GM12873 (cell line): ENCODE results near the gene ZNF618.

Experiments used
- CTCF ChIP-seq: IDR thresholded peaks from 2 replicates; pipeline ENCODE4 v1.5.1; 2012; ENCODE audit warnings: low read depth, mild to moderate bottlenecking, moderate library complexity, low read length, control low read depth; ENCODE audit not compliant: insufficient read depth; ENCODE audit errors: missing control alignments

ZNF618 gene

GRCh38 chr9:113984639-113985380 is 108.7 kb downstream of the ZNF618 start:
- no peak for TF ChIP-seq CTCF

GRCh38 chr9:113985968-113986585 is 110.0 kb downstream of the ZNF618 start:
- no peak for TF ChIP-seq CTCF

GRCh38 chr9:113986931-113987330 is 110.8 kb downstream of the ZNF618 start:
- TF ChIP-seq CTCF, result no peak

- TF ChIP-seq CTCF, result no peak
These were observed 111.4 kb downstream of the ZNF618 start for GRCh38 chr9:113987526-113987925.

- TF ChIP-seq CTCF, result no peak
These were observed 112.4 kb downstream of the ZNF618 start for GRCh38 chr9:113988385-113989016.

GRCh38 chr9:113989017-113989713 is 113.1 kb downstream of the ZNF618 start:
- TF ChIP-seq CTCF, result no peak

GRCh38 chr9:113989714-113990569 is 113.8 kb downstream of the ZNF618 start:
- TF ChIP-seq CTCF, result no peak
